ENCODE measurements around the gene EEFSEC. TPM values are rescaled to one million over a fixed set of nuclear protein-coding genes. Genes with fewer than 3 reads are reported as not detected.

The EEFSEC gene
- total and polyA plus RNA-seq, 10 donors: 8.5 to 19.2 (median 14.2) TPM

DNA sequence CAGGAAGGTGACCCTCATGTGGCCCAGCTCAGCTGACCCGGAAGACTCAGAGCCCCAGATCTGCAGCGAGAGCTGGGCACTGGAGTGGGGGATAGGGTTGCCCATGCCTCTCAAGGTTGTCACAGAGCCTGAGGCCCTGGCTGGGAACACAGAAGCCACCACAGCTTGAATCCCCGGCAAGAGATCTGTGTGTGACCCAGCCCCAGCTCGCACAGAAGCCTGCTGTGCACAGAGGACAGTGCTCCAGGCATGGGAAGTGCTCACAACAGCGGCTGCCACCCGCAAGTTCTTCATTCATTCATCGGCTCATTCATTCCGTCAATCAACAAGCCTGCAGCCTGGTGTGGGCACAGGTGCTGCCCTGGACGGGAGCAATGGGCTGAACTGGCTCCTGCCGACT is 277.0 kb downstream of the EEFSEC start:
- intact Hi-C loops (cut with DNase I; ENCODE audit: low total_unique reads): no loop called here
- no peak for DNase-seq
- no peaks in the 10 kb centered on the region for H3K9me3 ChIP-seq
- H3K4me3 ChIP-seq: no peak overlapping the region
- H3K4me1 ChIP-seq: peaks cover 3 to 26% (median 20%) of the 10 kb centered on the region in 6 donors
- H3K36me3 ChIP-seq: no peaks in the 10 kb centered on the region
- H3K27ac ChIP-seq: no peak overlapping the region
- peaks cover 3 to 98% (median 19%) of the 10 kb centered on the region in 7 donors for H3K27me3 ChIP-seq (replicated peaks in 1 of 7)
- TF ChIP-seq POLR2A (IDR thresholded peaks at IDR 0.05) (no peak), POLR2AphosphoS5 (IDR thresholded peaks at IDR 0.05) (no peak)
- TF ChIP-seq, protein P1, sequence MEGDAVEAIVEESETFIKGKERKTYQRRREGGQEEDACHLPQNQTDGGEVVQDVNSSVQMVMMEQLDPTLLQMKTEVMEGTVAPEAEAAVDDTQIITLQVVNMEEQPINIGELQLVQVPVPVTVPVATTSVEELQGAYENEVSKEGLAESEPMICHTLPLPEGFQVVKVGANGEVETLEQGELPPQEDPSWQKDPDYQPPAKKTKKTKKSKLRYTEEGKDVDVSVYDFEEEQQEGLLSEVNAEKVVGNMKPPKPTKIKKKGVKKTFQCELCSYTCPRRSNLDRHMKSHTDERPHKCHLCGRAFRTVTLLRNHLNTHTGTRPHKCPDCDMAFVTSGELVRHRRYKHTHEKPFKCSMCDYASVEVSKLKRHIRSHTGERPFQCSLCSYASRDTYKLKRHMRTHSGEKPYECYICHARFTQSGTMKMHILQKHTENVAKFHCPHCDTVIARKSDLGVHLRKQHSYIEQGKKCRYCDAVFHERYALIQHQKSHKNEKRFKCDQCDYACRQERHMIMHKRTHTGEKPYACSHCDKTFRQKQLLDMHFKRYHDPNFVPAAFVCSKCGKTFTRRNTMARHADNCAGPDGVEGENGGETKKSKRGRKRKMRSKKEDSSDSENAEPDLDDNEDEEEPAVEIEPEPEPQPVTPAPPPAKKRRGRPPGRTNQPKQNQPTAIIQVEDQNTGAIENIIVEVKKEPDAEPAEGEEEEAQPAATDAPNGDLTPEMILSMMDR (IDR thresholded peaks at IDR 0.05 in 8 of 11, conservative IDR thresholded peaks at IDR 0.05 in 3 of 11): no peak
- 87 to 95% (median 94%) methylated on average over 5 to 10 of the region's 10 CpGs for WGBS, 5 donors

DNA sequence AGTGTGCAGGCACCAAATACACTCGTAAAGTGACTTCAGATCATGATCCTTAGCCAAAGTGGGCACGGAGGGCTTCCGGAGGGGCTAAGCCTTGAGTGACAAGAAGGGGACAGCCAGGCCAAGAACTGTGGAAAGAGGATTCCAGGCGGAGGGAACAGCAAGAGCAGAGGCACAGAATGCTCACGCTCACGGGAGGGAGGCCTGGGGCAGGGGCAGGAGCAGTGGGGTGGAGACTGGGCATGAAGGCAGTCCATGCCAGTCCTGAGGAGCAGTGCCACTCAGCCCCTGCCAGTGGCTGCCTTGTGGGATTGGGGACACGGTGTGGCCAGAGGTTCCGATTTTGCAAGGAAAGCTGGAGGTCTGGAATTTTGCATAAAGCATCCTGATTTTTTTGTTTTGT is 277.4 kb downstream of the EEFSEC start:
- TF ChIP-seq POLR2A (IDR thresholded peaks at IDR 0.05): no peak
- TF ChIP-seq, protein P1 (IDR thresholded peaks at IDR 0.05 in 8 of 11, conservative IDR thresholded peaks at IDR 0.05 in 3 of 11): no peak
- TF ChIP-seq POLR2AphosphoS5 (IDR thresholded peaks at IDR 0.05): no peak
- intact Hi-C loops (cut with DNase I; ENCODE audit: low total_unique reads): no loop called here
- Histone ChIP-seq H3K36me3 (no peaks in the 10 kb centered on the region), H3K9me3 (no peaks in the 10 kb centered on the region), H3K4me1 (peaks cover 3 to 26% (median 20%) of the 10 kb centered on the region in 6 donors), H3K4me3 (no peak overlapping the region), H3K27me3 (replicated peaks in 1 of 7) (peaks cover 3 to 98% (median 19%) of the 10 kb centered on the region in 7 donors), H3K27ac (no peak overlapping the region)
- 85 to 93% (median 91%) methylated on average over 8 of the region's 8 CpGs for whole genome bisulfite sequencing, 5 donors
- DNase-seq: no peak

DNA sequence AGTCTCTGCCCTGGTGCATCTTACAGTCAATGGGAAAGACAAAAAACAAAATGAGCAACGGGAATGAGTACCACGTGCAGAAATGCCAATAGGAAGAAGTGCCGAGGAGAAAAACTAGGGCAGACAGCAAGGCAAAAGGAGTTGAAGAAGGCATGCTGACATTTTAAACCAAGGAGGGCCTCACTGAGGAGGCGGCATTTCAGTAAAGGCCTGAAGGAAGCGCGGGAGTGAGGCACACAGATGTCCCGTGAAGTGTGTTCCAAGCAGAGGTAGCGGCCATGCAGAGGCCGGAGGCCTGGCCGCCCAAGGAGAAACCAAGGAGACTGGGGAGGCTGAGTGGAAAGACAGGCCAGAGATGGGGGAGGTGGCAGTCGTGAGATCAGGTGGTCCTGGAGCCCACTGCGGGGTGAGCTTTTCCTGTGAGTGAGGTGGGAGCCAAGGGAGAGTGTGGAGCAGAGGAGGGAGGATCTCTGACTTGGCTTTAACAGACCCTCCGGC is 278.6 kb downstream of the EEFSEC start:
- TF ChIP-seq POLR2AphosphoS5 (IDR thresholded peaks at IDR 0.05) (no peak), POLR2A (IDR thresholded peaks at IDR 0.05) (no peak)
- TF ChIP-seq, protein P1 (IDR thresholded peaks at IDR 0.05 in 8 of 11, conservative IDR thresholded peaks at IDR 0.05 in 3 of 11): no peak
- H3K9me3 ChIP-seq: no peaks in the 10 kb centered on the region
- DNase-seq: no peak
- peaks cover 0 to 16% (median 11%) of the 10 kb centered on the region in 6 donors for H3K4me1 ChIP-seq
- no peak overlapping the region for H3K27ac ChIP-seq
- H3K36me3 ChIP-seq: no peaks in the 10 kb centered on the region
- intact Hi-C loops (cut with DNase I; ENCODE audit: low total_unique reads): no loop called here
- WGBS, 5 donors: 74 to 85% (median 78%) methylated on average over 13 of the region's 13 CpGs
- H3K4me3 ChIP-seq: no peak overlapping the region
- peaks cover 3 to 93% (median 19%) of the 10 kb centered on the region in 7 donors for H3K27me3 ChIP-seq (replicated peaks in 1 of 7)

DNA sequence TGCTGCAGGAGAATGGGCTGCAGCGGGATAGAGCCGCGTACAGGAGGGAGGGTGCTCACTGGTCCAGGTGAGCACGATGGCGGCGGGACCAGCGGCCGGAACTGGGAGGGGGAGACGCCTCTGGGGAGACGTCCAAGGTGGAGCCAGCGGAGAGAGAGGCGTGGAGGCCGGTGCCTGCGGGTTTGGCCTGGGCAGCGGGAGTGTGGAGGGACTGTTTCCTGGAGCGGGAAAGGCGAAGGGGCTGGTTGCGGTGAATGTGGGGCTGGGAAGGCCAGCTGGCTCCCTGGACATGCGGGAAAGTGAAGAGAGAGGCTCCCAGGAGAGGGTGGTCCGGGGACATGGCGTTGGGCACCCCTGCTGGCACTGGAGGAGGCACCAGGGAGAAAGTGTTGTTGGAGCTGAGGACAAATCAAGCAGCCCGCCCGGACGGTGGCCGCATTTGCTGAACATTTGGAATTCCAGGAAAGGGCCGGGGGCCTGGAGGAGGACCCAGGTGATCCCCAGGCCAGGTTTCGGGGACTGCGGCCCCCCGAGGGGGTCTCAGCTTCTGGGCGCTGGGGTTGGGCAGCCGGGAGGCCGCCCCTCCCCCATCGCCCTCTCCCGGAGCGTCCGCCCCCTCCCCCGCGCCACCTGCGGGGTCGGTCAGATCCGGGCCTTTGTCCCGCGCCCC is 279.2 kb downstream of the EEFSEC start:
- H3K27ac ChIP-seq: no peak overlapping the region
- WGBS, 5 donors: 11 to 31% (median 15%) methylated on average over 23 to 43 of the region's 43 CpGs
- peaks cover 0 to 15% (median 11%) of the 10 kb centered on the region in 6 donors for H3K4me1 ChIP-seq
- H3K9me3 ChIP-seq: no peaks in the 10 kb centered on the region
- H3K4me3 ChIP-seq: peak overlapping the region in 7 of 8 donors; percentile 6 to 55 (median 17)
- peaks cover 3 to 87% (median 19%) of the 10 kb centered on the region in 7 donors for H3K27me3 ChIP-seq (replicated peaks in 1 of 7)
- TF ChIP-seq POLR2AphosphoS5 (IDR thresholded peaks at IDR 0.05) (no peak), POLR2A (IDR thresholded peaks at IDR 0.05) (no peak)
- TF ChIP-seq, protein P1 (IDR thresholded peaks at IDR 0.05 in 8 of 11, conservative IDR thresholded peaks at IDR 0.05 in 3 of 11): no peak
- DNase-seq: no peak
- intact Hi-C loops (cut with DNase I; ENCODE audit: low total_unique reads): no loop called here
- no peaks in the 10 kb centered on the region for H3K36me3 ChIP-seq
